ENCODE results near the gene PANK2. TPM values are rescaled to one million over a fixed set of nuclear protein-coding genes. Genes with fewer than 3 reads are reported as not detected.

PANK2 gene
- total RNA-seq, 1 donor, result 54.9 TPM

- no peak for TF ChIP-seq CTCF (IDR thresholded peaks at IDR 0.05; ENCODE audit: insufficient read depth, low read length)
- no peak for DNase-seq (ENCODE audit: low read depth)
- no peak overlapping the region for H3K4me3 ChIP-seq (ENCODE audit: low read depth, low read length)
Observed at GRCh38 chr20:3976511-3976910, 87.3 kb downstream of the PANK2 start.

Small RNA genes lying within 50 kb of the gene (small RNA-seq; reads per million reads assigned to genes)
- gene MIR103A2, result 47.1 reads per million, percentile 97 among the genes with 10 or more reads in this experiment

Other genes starting within 250 kb of the PANK2 start
- gene GFRA4, start 226.0 kb upstream of the PANK2 start, total RNA-seq (ENCODE audit: low replicate concordance), result not detected in 2 replicates
- gene ADAM33, start 207.4 kb upstream of the PANK2 start, total RNA-seq (ENCODE audit: low replicate concordance), result 68.6 and 145 TPM in 2 replicates
- gene SIGLEC1, start 176.8 kb upstream of the PANK2 start, total RNA-seq (ENCODE audit: low replicate concordance), result 0.08 TPM in 1 of 2 replicates, not detected in the other
- gene HSPA12B, start 156.7 kb upstream of the PANK2 start, total RNA-seq (ENCODE audit: low replicate concordance), result 0.18 and 8.3 TPM in 2 replicates
- gene ADISSP, start 121.6 kb upstream of the PANK2 start, total RNA-seq (ENCODE audit: low replicate concordance), result 28.4 and 37.7 TPM in 2 replicates
- 0.09 TPM in 1 of 2 replicates, not detected in the other for gene SPEF1, start 107.9 kb upstream of the PANK2 start, total RNA-seq (ENCODE audit: low replicate concordance)
- gene CENPB, start 102.6 kb upstream of the PANK2 start, total RNA-seq (ENCODE audit: low replicate concordance), result 94.8 and 170 TPM in 2 replicates
- 51.0 and 58.5 TPM in 2 replicates for gene CDC25B, start 93.1 kb upstream of the PANK2 start, total RNA-seq (ENCODE audit: low replicate concordance)
- gene AP5S1, start 68.8 kb upstream of the PANK2 start, total RNA-seq (ENCODE audit: low replicate concordance), result 9.4 and 20.4 TPM in 2 replicates
- gene MAVS, start 42.6 kb upstream of the PANK2 start, total RNA-seq (ENCODE audit: low replicate concordance), result 16.4 and 23.7 TPM in 2 replicates
- 17.6 and 61.2 TPM in 2 replicates for gene RNF24, start 126.2 kb downstream of the PANK2 start, total RNA-seq (ENCODE audit: low replicate concordance)

Measured in fibroblast of the aortic adventitia (primary cell).